Neuronal stem cell (in vitro differentiated cells): ENCODE measurements around the gene TMEM132D.

ENCODE experiments used
- DNase-seq: peaks from one replicate; pipeline ENCODE4 v3.0.0-alpha.2; 2013; ENCODE audit warnings: low spot score
- H2AFZ ChIP-seq: one replicate; pipeline ENCODE4 v1.6.1; 2013; ENCODE audit warnings: mild to moderate bottlenecking, low read length, inconsistent platforms
- H2AK5ac ChIP-seq: 2 replicates; pipeline ENCODE4 v1.6.1; 2013; ENCODE audit warnings: low read depth, mild to moderate bottlenecking, inconsistent platforms, low read length, moderate library complexity, mixed read lengths
- H2BK120ac ChIP-seq: 2 replicates; pipeline ENCODE4 v1.6.1; 2013; ENCODE audit warnings: low read depth, mild to moderate bottlenecking, inconsistent platforms, low read length, moderate library complexity, mixed read lengths
- H2BK12ac ChIP-seq: one replicate; pipeline ENCODE4 v1.6.1; 2013; ENCODE audit warnings: low read length, inconsistent platforms
- H2BK15ac ChIP-seq: 2 replicates; pipeline ENCODE4 v1.6.1; 2013; ENCODE audit warnings: mild to moderate bottlenecking, low read length, inconsistent platforms, mixed read lengths
- H2BK5ac ChIP-seq: one replicate; pipeline ENCODE4 v1.6.1; 2013; ENCODE audit warnings: inconsistent platforms, mild to moderate bottlenecking, low read length, moderate library complexity
- H3K14ac ChIP-seq: one replicate; pipeline ENCODE4 v1.6.1; 2013; ENCODE audit warnings: low read length, inconsistent platforms
- H3K18ac ChIP-seq: 2 replicates; pipeline ENCODE4 v1.6.1; 2013; ENCODE audit warnings: low read length, inconsistent platforms
- H3K23ac ChIP-seq: 2 replicates; pipeline ENCODE4 v1.6.1; 2013; ENCODE audit warnings: low read depth, mild to moderate bottlenecking, mixed read lengths, low read length, inconsistent platforms; ENCODE audit not compliant: poor library complexity
- H3K27ac ChIP-seq: replicated peaks from 3 replicates; pipeline ENCODE4 v1.5.1; 2013; ENCODE audit warnings: low read length, inconsistent platforms
- H3K27me3 ChIP-seq, 3 experiments: 2 replicates each; pipeline ENCODE4 v1.6.1; 2013; ENCODE audit warnings: low read length in 3 of 3, mild to moderate bottlenecking in 2 of 3, inconsistent platforms in 1 of 3, low read depth in 1 of 3, mixed read lengths in 1 of 3, moderate library complexity in 1 of 3; ENCODE audit not compliant: control insufficient read depth in 3 of 3, insufficient read depth in 3 of 3
- H3K36me3 ChIP-seq, 2 donors: replicated peaks in 1 of 2; 2 replicates each; pipeline ENCODE4 v1.6.1; 2013; ENCODE audit warnings: low read length in 2 of 2; ENCODE audit not compliant: control insufficient read depth in 2 of 2, insufficient read depth in 2 of 2
- H3K4ac ChIP-seq: 2 replicates; pipeline ENCODE4 v1.6.1; 2013; ENCODE audit warnings: inconsistent platforms, mild to moderate bottlenecking, low read length, moderate library complexity
- H3K4me1 ChIP-seq, 2 donors: 1 replicate in 1 of 2; 2 replicates in 1 of 2; pipeline ENCODE4 v1.6.1; 2013; ENCODE audit warnings: low read length in 2 of 2, low read depth in 1 of 2; ENCODE audit not compliant: control insufficient read depth in 2 of 2, insufficient read depth in 1 of 2
- H3K4me2 ChIP-seq: one replicate; pipeline ENCODE4 v1.6.1; 2013; ENCODE audit warnings: mild to moderate bottlenecking, low read length, inconsistent platforms; ENCODE audit not compliant: insufficient read depth, poor library complexity, severe bottlenecking
- H3K4me3 ChIP-seq, 2 donors: 2 replicates each; pipeline ENCODE4 v1.5.1; 2013; ENCODE audit warnings: low read length in 2 of 2, mild to moderate bottlenecking in 2 of 2, inconsistent platforms in 1 of 2, moderate library complexity in 1 of 2
- H3K79me1 ChIP-seq: one replicate; pipeline ENCODE4 v1.6.1; 2013; ENCODE audit warnings: low read depth, mild to moderate bottlenecking, inconsistent platforms, low read length, moderate library complexity
- H3K9ac ChIP-seq: one replicate; pipeline ENCODE4 v1.6.1; 2013; ENCODE audit warnings: mild to moderate bottlenecking, low read depth, low read length, inconsistent platforms; ENCODE audit not compliant: poor library complexity
- H3K9me3 ChIP-seq, 2 donors: replicated peaks in 1 of 2; 2 replicates each; pipeline versions ENCODE3 to v1.6.1; 2013; ENCODE audit warnings: low read length in 2 of 2, mild to moderate bottlenecking in 2 of 2, inconsistent platforms in 1 of 2, low read depth in 1 of 2, mixed read lengths in 1 of 2, moderate library complexity in 1 of 2; ENCODE audit not compliant: control insufficient read depth in 2 of 2, insufficient read depth in 1 of 2
- H4K8ac ChIP-seq: one replicate; pipeline ENCODE4 v1.6.1; 2013; ENCODE audit warnings: low read depth, mild to moderate bottlenecking, inconsistent platforms, low read length, moderate library complexity
- H4K91ac ChIP-seq: one replicate; pipeline ENCODE4 v1.6.1; 2013; ENCODE audit warnings: low read length, low read depth, mild to moderate bottlenecking, inconsistent platforms; ENCODE audit not compliant: poor library complexity
- WGBS, 2 donors: extraction: QIAGEN DNeasy Blood & Tissue Kit; methylation state at CpG; one replicate each; pipeline ENCODE4 v1.1.7; 2013; ENCODE audit warnings: missing lambda C conversion rate in 2 of 2, mixed read lengths in 1 of 2; ENCODE audit not compliant: insufficient read length in 2 of 2, insufficient replicate concordance in 1 of 2; ENCODE audit errors: extremely low coverage in 2 of 2; 5-methylcytosine and 5-hydroxymethylcytosine counted together

TMEM132D gene

GRCh38 chr12:129184127-129184928 lies 719.5 kb downstream of the TMEM132D start:
- H3K4ac ChIP-seq, result no peak overlapping the region
- no peaks in the 10 kb centered on the region for H3K36me3 ChIP-seq
- H4K8ac ChIP-seq, result no peak overlapping the region
- H2BK5ac ChIP-seq, result no peak overlapping the region
- no peaks in the 10 kb centered on the region for H3K79me1 ChIP-seq
- no peaks in the 10 kb centered on the region for H3K27me3 ChIP-seq
- H2BK12ac ChIP-seq, result no peak overlapping the region
- H4K91ac ChIP-seq, result no peak overlapping the region
- H2BK120ac ChIP-seq, result no peak overlapping the region
- no peak overlapping the region for H3K27ac ChIP-seq
- no peak for DNase-seq
- peaks cover 0 to 2% of the 10 kb centered on the region in 2 donors for H3K9me3 ChIP-seq
- no peak overlapping the region for H3K14ac ChIP-seq
- H2BK15ac ChIP-seq, result no peak overlapping the region
- no peak overlapping the region for H3K23ac ChIP-seq
- peaks cover 0 to 4% of the 10 kb centered on the region in 2 donors for H3K4me1 ChIP-seq
- WGBS, 2 donors, result no CpG with 5 or more reads among the region's 19 CpGs
- no peak overlapping the region for H2AK5ac ChIP-seq
- no peak overlapping the region for H3K4me3 ChIP-seq
- H3K18ac ChIP-seq, result no peak overlapping the region
- no peak overlapping the region for H3K4me2 ChIP-seq
- no peak overlapping the region for H3K9ac ChIP-seq
- H2AFZ ChIP-seq, result no peak overlapping the region

GRCh38 chr12:129179941-129180553 lies 723.8 kb downstream of the TMEM132D start:
- Histone ChIP-seq H3K36me3 (no peaks in the 10 kb centered on the region), H3K14ac (no peak overlapping the region), H3K9ac (no peak overlapping the region), H2AK5ac (no peak overlapping the region), H3K4me2 (no peak overlapping the region), H3K27me3 (no peaks in the 10 kb centered on the region), H2BK5ac (no peak overlapping the region), H4K8ac (no peak overlapping the region), H4K91ac (no peak overlapping the region), H3K18ac (no peak overlapping the region), H3K4me1 (peaks cover 0 to 4% of the 10 kb centered on the region in 2 donors), H3K4ac (no peak overlapping the region), H3K79me1 (no peaks in the 10 kb centered on the region), H3K27ac (no peak overlapping the region), H2BK15ac (no peak overlapping the region), H2BK120ac (no peak overlapping the region), H3K9me3 (no peaks in the 10 kb centered on the region), H2BK12ac (no peak overlapping the region), H3K4me3 (no peak overlapping the region), H2AFZ (no peak overlapping the region), H3K23ac (no peak overlapping the region)
- DNase-seq, result no peak
- WGBS, 2 donors, result no CpG with 5 or more reads among the region's 7 CpGs

GRCh38 chr12:129169928-129170327 lies 733.9 kb downstream of the TMEM132D start:
- Histone ChIP-seq H3K4ac (no peak overlapping the region), H2AFZ (no peak overlapping the region), H3K14ac (no peak overlapping the region), H4K8ac (no peak overlapping the region), H2BK15ac (no peak overlapping the region), H3K27ac (no peak overlapping the region), H3K9ac (no peak overlapping the region), H2AK5ac (no peak overlapping the region), H3K27me3 (no peaks in the 10 kb centered on the region), H2BK120ac (no peak overlapping the region), H3K23ac (no peak overlapping the region), H3K9me3 (no peaks in the 10 kb centered on the region), H3K4me3 (no peak overlapping the region), H3K18ac (no peak overlapping the region), H3K4me2 (no peak overlapping the region), H3K4me1 (no peaks in the 10 kb centered on the region), H3K79me1 (no peaks in the 10 kb centered on the region), H4K91ac (no peak overlapping the region), H2BK12ac (no peak overlapping the region), H3K36me3 (no peaks in the 10 kb centered on the region), H2BK5ac (no peak overlapping the region)
- DNase-seq, result no peak
- no CpG with 5 or more reads among the region's 3 CpGs for WGBS, 2 donors

- H3K4me2 ChIP-seq, result no peak overlapping the region
- no peaks in the 10 kb centered on the region for H3K79me1 ChIP-seq
- no peak overlapping the region for H3K4me3 ChIP-seq
- no peak overlapping the region for H2AFZ ChIP-seq
- WGBS, 2 donors, result no CpG with 5 or more reads among the region's 6 CpGs
- H3K27ac ChIP-seq, result no peak overlapping the region
- no peak overlapping the region for H3K9ac ChIP-seq
- no peak overlapping the region for H2AK5ac ChIP-seq
- no peak overlapping the region for H3K4ac ChIP-seq
- H3K4me1 ChIP-seq, result no peaks in the 10 kb centered on the region
- no peak overlapping the region for H2BK120ac ChIP-seq
- H3K27me3 ChIP-seq, result no peaks in the 10 kb centered on the region
- no peak overlapping the region for H3K18ac ChIP-seq
- H4K8ac ChIP-seq, result no peak overlapping the region
- peaks cover 0 to 4% of the 10 kb centered on the region in 2 donors for H3K9me3 ChIP-seq
- no peak for DNase-seq
- no peak overlapping the region for H4K91ac ChIP-seq
- H2BK5ac ChIP-seq, result no peak overlapping the region
- no peak overlapping the region for H3K23ac ChIP-seq
- no peak overlapping the region for H2BK15ac ChIP-seq
- no peaks in the 10 kb centered on the region for H3K36me3 ChIP-seq
- H3K14ac ChIP-seq, result no peak overlapping the region
- H2BK12ac ChIP-seq, result no peak overlapping the region
Observed at GRCh38 chr12:129163861-129164260, 740.0 kb downstream of the TMEM132D start.
